GM18499 (cell line): ENCODE measurements around the gene IQGAP2.
"Not testable (repeated sequence)": the region's sequence is repeated elsewhere in the genome, so short reads cannot be mapped to it uniquely, and the experiment has no call there.

Source experiments
- ATAC-seq: cut with Tn5 transposase; IDR thresholded peaks from one replicate; pipeline ENCODE4 v1.9.1; 2021; ENCODE audit warnings: moderate number of reproducible peaks; ENCODE audit not compliant: insufficient read depth, unreplicated experiment

Gene IQGAP2

DNA sequence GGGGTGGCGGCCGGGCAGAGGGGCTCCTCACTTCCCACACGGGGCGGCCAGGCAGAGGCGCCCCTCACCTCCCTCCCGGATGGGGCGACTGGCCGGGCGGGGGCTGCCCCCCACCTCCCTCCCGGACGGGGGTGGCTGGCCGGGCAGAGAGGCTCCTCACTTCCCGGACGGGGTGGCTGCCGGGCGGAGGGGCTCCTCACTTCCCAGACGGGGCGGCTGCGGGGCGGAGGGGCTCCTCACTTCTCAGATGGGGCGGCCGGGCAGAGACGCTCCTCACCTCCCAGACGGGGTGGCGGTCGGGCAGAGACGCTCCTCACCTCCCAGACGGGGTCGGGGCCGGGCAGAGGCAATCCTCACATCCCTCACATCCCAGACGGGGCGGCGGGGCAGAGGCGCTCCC is 147.8 kb downstream of the IQGAP2 start:
- not testable (repeated sequence) for ATAC-seq

DNA sequence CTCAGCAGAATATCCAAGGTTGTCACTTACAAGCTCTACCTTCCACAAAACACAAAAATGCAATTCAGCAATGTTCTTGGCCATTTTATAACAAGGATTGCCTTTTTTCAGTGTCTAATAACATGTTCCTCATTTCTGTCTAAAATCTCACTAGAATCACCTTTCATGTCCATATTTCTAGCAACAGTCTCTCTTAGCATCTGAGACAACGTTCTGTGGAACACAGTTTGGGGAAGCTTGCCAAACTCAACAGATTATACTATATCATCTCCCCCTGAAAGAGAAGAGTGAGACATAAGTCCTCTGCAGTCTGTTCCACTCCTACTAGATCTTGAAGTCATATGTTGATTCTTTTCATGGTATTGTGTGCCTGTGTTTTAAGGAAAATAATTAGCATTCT is 149.5 kb downstream of the IQGAP2 start:
- ATAC-seq, result no peak

DNA sequence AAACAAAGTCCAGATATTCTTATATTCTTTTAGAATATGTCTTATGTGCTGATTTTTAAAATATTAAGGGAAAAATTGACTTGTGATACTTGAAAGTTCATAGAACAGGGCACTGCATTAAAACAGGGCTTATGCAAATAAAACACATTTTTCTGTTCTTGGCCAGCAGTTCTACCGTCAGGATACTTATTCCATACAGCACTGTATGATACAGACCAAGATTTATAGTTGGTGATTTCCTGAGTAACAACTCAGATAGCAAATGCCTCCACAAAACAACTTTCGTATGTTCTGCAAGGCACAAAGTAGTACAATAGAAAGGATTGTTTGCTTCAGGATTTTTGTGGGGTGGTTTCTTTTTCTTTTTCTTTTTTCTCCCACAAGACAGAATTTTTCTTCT is 150.2 kb downstream of the IQGAP2 start:
- no peak for ATAC-seq

- no peak for ATAC-seq
Observed at GRCh38 chr5:76555114-76555513, 152.0 kb downstream of the IQGAP2 start.

GRCh38 chr5:76555717-76556116 is 152.6 kb downstream of the IQGAP2 start:
- no peak for ATAC-seq

DNA sequence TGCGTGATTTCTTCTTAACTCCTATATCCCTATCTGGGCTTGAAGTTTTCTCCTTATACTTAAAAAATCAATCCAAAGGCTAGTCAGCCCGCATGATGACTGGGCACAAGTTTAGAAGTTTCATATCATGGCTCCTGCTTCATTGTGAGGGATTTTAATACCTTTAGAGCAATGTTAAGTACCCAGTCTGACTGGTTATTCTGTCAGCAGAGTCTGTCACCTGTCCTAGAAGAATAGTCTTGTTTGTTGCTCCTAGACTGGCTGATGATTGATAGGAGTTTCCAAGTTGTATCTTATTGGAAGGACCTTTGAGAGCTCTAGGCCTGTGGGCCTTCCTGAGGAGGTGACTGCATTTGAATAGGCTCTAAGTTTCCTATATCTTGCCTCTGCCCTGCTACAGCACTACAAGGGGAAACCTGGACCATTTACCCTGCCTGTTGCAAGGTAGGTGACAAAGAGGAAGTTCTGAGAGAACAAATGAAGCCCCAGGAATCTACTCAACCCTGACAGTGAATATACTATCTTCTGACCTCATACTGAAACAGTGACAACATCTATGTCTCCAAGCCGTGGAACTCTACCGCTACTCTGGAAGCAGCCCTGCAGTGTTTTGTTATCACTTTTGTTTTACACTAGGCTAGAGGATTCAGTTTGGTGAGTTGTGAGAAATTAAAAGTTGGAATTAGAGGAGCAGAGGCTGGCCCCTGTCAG is 153.6 kb downstream of the IQGAP2 start:
- peak; percentile 73 for ATAC-seq

DNA sequence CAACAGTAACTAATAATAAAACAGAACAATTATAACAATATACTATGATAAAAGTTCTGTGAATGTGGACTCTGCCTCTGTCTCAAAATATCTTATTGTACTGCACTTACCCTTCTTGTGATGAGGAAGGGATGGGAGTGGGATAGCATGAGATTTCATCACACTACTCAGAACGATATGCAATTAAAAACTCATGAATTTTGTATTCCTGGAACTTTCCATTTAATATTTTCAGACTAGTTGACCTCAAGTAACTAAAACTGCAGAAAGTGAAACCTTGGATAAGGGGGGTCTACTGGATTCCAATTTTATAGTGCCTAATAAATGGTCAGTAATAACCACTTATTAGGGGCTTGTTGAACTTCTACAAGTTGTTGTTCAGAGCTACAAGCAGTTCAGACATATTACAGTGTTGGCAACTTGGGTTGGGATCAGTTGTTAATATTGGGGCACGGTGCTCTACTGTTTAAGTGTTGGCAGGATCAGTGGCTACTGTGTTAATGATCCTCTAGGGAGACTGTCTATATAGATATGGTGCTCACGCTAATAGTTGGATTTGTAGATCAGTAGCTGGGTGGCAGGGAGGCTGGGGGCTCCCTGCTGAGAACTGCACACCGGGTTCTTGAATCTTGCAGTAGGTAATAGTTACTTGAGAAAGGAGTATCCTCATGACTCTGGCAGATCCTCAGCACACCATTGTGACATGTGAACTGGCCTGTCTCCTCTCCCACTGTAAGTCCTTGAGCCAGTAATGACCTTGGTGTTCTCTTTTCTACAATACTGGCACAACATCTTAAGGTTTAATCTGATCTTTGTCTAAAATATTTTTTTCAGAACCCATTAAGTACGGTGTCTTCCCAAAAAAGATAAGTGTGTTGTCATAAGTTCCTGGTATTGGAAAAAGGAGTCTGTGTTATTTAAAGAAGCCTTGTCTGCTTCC is 158.1 kb downstream of the IQGAP2 start:
- no peak for ATAC-seq

GRCh38 chr5:76561959-76562358 is 158.9 kb downstream of the IQGAP2 start:
- no peak for ATAC-seq

DNA sequence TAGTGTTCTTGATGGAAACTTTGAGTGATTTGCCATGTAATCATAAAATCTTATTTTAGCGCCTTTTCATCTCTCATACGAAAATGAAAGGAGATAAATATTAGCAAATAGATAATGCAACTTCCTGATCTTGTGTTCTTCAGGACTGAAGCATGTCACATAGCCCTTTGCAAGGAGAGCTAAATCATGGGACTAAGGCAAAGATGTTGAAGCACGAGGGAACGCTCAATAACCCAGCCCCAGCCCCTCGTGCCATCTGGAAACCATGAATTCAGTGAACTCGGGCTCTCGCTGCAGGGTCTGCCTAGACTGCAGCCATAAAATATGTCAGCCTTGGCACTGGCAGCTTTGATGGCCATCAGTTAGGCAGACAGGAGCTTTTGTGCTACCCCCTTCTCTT is 161.9 kb downstream of the IQGAP2 start:
- ATAC-seq, result no peak

GRCh38 chr5:76570153-76570552 is 167.1 kb downstream of the IQGAP2 start:
- ATAC-seq, result no peak

DNA sequence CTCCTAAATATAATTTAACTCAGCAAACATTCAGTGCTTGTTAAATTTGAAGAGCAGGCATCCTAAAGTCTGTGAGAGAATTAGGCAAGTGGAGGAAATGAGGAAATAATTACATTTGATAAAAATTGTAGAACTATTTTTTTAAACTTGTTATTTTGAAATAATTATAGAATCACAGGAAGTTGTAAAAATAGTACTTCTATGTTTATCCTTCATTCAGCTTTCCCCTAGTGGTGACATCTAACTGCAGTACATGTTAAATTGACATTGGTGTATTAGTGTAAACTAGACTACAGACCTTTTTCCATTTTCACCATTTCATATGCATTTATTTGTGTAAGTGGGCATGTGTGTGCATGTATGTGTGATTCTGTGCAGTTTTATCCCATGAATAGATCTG is 168.5 kb downstream of the IQGAP2 start:
- ATAC-seq, result no peak

DNA sequence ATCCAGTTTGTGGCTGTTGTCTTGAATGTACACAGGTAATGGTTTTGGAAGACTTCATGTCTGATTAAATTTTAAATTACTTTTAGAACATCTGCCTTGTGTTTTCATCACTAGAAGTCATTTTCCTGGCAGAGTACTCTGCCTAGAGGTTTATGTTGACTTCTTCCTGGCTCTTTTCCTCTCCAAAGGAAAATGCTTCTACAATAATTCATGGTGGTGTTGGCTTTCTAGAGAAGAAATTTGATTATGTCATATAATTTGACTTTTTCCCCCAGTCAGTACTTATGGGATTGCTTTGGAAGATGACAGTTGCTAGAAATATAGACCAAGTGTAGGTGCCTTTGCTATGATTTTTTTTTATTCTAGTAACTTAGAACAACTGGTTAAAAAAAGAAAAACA is 173.4 kb downstream of the IQGAP2 start:
- ATAC-seq, result no peak

GRCh38 chr5:76576996-76577395 is 173.9 kb downstream of the IQGAP2 start:
- no peak for ATAC-seq

- ATAC-seq, result no peak
Observed at GRCh38 chr5:76579166-76579937, 176.3 kb downstream of the IQGAP2 start.

DNA sequence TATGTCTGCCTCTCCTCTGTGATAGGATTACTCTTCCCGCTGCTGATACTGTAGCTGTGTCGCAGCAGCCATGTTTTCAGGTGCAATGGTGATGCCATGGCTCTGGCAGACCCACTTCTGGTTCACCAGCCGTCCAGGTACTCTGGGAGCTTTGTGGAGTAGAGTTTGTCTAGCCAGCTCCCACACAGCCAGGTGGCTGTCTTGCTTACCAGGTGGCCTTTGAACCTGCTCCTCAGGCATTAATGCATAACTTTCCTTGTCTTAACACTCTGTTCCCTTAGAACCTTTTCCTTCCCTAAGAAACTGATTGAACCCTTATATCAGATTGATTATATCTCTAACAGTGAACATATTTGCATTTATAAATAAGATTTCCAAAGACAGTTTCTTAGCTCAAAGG is 177.9 kb downstream of the IQGAP2 start:
- ATAC-seq, result no peak

GRCh38 chr5:76582230-76583162 is 179.4 kb downstream of the IQGAP2 start:
- peak; percentile 84 for ATAC-seq

GRCh38 chr5:76583163-76584047 is 180.3 kb downstream of the IQGAP2 start:
- no peak for ATAC-seq

DNA sequence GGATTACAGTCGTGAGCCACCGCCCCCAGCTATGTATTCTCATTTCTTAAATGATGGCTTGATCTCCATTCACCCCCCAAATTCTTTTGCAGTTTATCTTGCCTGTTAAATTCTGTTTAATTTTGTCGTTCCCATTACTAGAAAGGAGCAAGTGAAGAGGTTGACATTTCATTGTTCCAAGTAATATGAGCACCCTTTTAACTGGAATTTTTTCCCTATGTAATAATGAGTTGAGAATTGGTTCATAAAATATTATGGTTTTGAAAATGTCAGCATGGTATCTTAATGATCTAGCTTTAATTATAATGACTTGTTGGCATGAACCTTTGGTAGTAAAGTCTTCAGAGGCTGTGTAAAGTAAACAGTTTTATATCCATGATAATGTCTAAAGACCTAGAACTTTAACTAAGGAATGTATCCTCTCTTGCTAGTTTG is 182.7 kb downstream of the IQGAP2 start:
- ATAC-seq, result no peak

GRCh38 chr5:76586531-76586930 is 183.4 kb downstream of the IQGAP2 start:
- ATAC-seq, result no peak
